Measurements from ENCODE around the gene TENM4.

The TENM4 gene

GRCh38 chr11:79042824-79043223 lies 398.0 kb downstream of the TENM4 start:
- H3K27ac Mint-ChIP-seq = no peak overlapping the region

GRCh38 chr11:79040348-79040747 lies 400.5 kb downstream of the TENM4 start:
- DNase-seq = no peak
- no peak overlapping the region for H3K4me3 Mint-ChIP-seq
- H3K27me3 Mint-ChIP-seq = peaks cover 9% of the 10 kb centered on the region
- H3K27ac Mint-ChIP-seq = no peak overlapping the region
- H3K36me3 Mint-ChIP-seq (ENCODE audit: low read depth) = no peaks in the 10 kb centered on the region
- H3K4me1 Mint-ChIP-seq (ENCODE audit: low read depth) = no peaks in the 10 kb centered on the region
- H3K9me3 Mint-ChIP-seq = no peaks in the 10 kb centered on the region

More at GRCh38 chr11:79042824-79043223, 398.0 kb downstream of the TENM4 start:
- no peak overlapping the region for H3K4me3 Mint-ChIP-seq
- no peaks in the 10 kb centered on the region for H3K9me3 Mint-ChIP-seq
- no peaks in the 10 kb centered on the region for H3K4me1 Mint-ChIP-seq (ENCODE audit: low read depth)
- DNase-seq = no peak
- H3K36me3 Mint-ChIP-seq (ENCODE audit: low read depth) = no peaks in the 10 kb centered on the region
- H3K27me3 Mint-ChIP-seq = peaks cover 11% of the 10 kb centered on the region

GRCh38 chr11:79039122-79039521 lies 401.7 kb downstream of the TENM4 start:
- Mint-ChIP-seq H3K36me3 (ENCODE audit: low read depth) (no peaks in the 10 kb centered on the region), H3K27me3 (peaks cover 4% of the 10 kb centered on the region), H3K27ac (no peak overlapping the region), H3K4me1 (ENCODE audit: low read depth) (no peaks in the 10 kb centered on the region), H3K4me3 (no peak overlapping the region), H3K9me3 (no peaks in the 10 kb centered on the region)
- DNase-seq = no peak

- H3K36me3 Mint-ChIP-seq (ENCODE audit: low read depth) = no peaks in the 10 kb centered on the region
- H3K9me3 Mint-ChIP-seq = no peaks in the 10 kb centered on the region
- H3K4me3 Mint-ChIP-seq = no peak overlapping the region
- H3K4me1 Mint-ChIP-seq (ENCODE audit: low read depth) = peaks cover 2% of the 10 kb centered on the region
- DNase-seq = no peak
- peaks cover 17% of the 10 kb centered on the region for H3K27me3 Mint-ChIP-seq
- H3K27ac Mint-ChIP-seq = no peak overlapping the region
Observed at GRCh38 chr11:79035881-79036280, 404.9 kb downstream of the TENM4 start.

GRCh38 chr11:79033833-79034232 lies 407.0 kb downstream of the TENM4 start:
- H3K36me3 Mint-ChIP-seq (ENCODE audit: low read depth) = no peaks in the 10 kb centered on the region
- no peaks in the 10 kb centered on the region for H3K9me3 Mint-ChIP-seq
- no peak for DNase-seq
- no peak overlapping the region for H3K4me3 Mint-ChIP-seq
- peaks cover 34% of the 10 kb centered on the region for H3K27me3 Mint-ChIP-seq
- H3K4me1 Mint-ChIP-seq (ENCODE audit: low read depth) = peaks cover 2% of the 10 kb centered on the region
- no peak overlapping the region for H3K27ac Mint-ChIP-seq

GRCh38 chr11:79030448-79030847 lies 410.4 kb downstream of the TENM4 start:
- H3K36me3 Mint-ChIP-seq (ENCODE audit: low read depth) = no peaks in the 10 kb centered on the region
- H3K4me3 Mint-ChIP-seq = no peak overlapping the region
- no peaks in the 10 kb centered on the region for H3K9me3 Mint-ChIP-seq
- DNase-seq = no peak
- peaks cover 49% of the 10 kb centered on the region for H3K27me3 Mint-ChIP-seq
- no peak overlapping the region for H3K27ac Mint-ChIP-seq
- peaks cover 6% of the 10 kb centered on the region for H3K4me1 Mint-ChIP-seq (ENCODE audit: low read depth)

- Mint-ChIP-seq H3K36me3 (ENCODE audit: low read depth) (no peaks in the 10 kb centered on the region), H3K27ac (no peak overlapping the region), H3K4me3 (no peak overlapping the region), H3K4me1 (ENCODE audit: low read depth) (peaks cover 4% of the 10 kb centered on the region), H3K27me3 (peaks cover 62% of the 10 kb centered on the region), H3K9me3 (no peaks in the 10 kb centered on the region)
- no peak for DNase-seq
Observed at GRCh38 chr11:79028225-79028624, 412.6 kb downstream of the TENM4 start.

- Mint-ChIP-seq H3K36me3 (ENCODE audit: low read depth) (no peaks in the 10 kb centered on the region), H3K27ac (no peak overlapping the region), H3K4me1 (ENCODE audit: low read depth) (peaks cover 4% of the 10 kb centered on the region), H3K9me3 (no peaks in the 10 kb centered on the region), H3K4me3 (no peak overlapping the region), H3K27me3 (peaks cover 63% of the 10 kb centered on the region)
- DNase-seq = no peak
Observed at GRCh38 chr11:79026803-79027445, 413.9 kb downstream of the TENM4 start.

- DNase-seq = no peak
- Mint-ChIP-seq H3K27me3 (peaks cover 58% of the 10 kb centered on the region), H3K27ac (no peak overlapping the region), H3K4me1 (ENCODE audit: low read depth) (peaks cover 4% of the 10 kb centered on the region), H3K36me3 (ENCODE audit: low read depth) (no peaks in the 10 kb centered on the region), H3K4me3 (no peak overlapping the region), H3K9me3 (no peaks in the 10 kb centered on the region)
Observed at GRCh38 chr11:79025622-79026021, 415.2 kb downstream of the TENM4 start.

- H3K9me3 Mint-ChIP-seq = no peaks in the 10 kb centered on the region
- H3K4me1 Mint-ChIP-seq (ENCODE audit: low read depth) = peaks cover 4% of the 10 kb centered on the region
- H3K27me3 Mint-ChIP-seq = peaks cover 53% of the 10 kb centered on the region
- no peak overlapping the region for H3K4me3 Mint-ChIP-seq
- H3K27ac Mint-ChIP-seq = no peak overlapping the region
- no peak for DNase-seq
- no peaks in the 10 kb centered on the region for H3K36me3 Mint-ChIP-seq (ENCODE audit: low read depth)
Observed at GRCh38 chr11:79025097-79025496, 415.7 kb downstream of the TENM4 start.

- DNase-seq = no peak
- no peaks in the 10 kb centered on the region for H3K36me3 Mint-ChIP-seq (ENCODE audit: low read depth)
- H3K27ac Mint-ChIP-seq = no peak overlapping the region
- peaks cover 41% of the 10 kb centered on the region for H3K27me3 Mint-ChIP-seq
- peaks cover 7% of the 10 kb centered on the region for H3K4me1 Mint-ChIP-seq (ENCODE audit: low read depth)
- H3K4me3 Mint-ChIP-seq = no peak overlapping the region
- H3K9me3 Mint-ChIP-seq = no peaks in the 10 kb centered on the region
Observed at GRCh38 chr11:79022265-79022664, 418.6 kb downstream of the TENM4 start.

- Mint-ChIP-seq H3K9me3 (no peaks in the 10 kb centered on the region), H3K27ac (no peak overlapping the region), H3K36me3 (ENCODE audit: low read depth) (no peaks in the 10 kb centered on the region), H3K27me3 (peaks cover 37% of the 10 kb centered on the region), H3K4me3 (no peak overlapping the region), H3K4me1 (ENCODE audit: low read depth) (peaks cover 3% of the 10 kb centered on the region)
- DNase-seq = no peak
Observed at GRCh38 chr11:79021601-79022000, 419.2 kb downstream of the TENM4 start.

- Mint-ChIP-seq H3K36me3 (ENCODE audit: low read depth) (no peaks in the 10 kb centered on the region), H3K27ac (no peak overlapping the region), H3K9me3 (no peaks in the 10 kb centered on the region), H3K27me3 (peaks cover 28% of the 10 kb centered on the region), H3K4me1 (ENCODE audit: low read depth) (peaks cover 3% of the 10 kb centered on the region), H3K4me3 (no peak overlapping the region)
- no peak for DNase-seq
Observed at GRCh38 chr11:79019975-79020374, 420.9 kb downstream of the TENM4 start.

- Mint-ChIP-seq H3K4me3 (no peak overlapping the region), H3K4me1 (ENCODE audit: low read depth) (peaks cover 3% of the 10 kb centered on the region), H3K27ac (no peak overlapping the region), H3K36me3 (ENCODE audit: low read depth) (no peaks in the 10 kb centered on the region), H3K27me3 (peaks cover 25% of the 10 kb centered on the region), H3K9me3 (no peaks in the 10 kb centered on the region)
- DNase-seq = no peak
Observed at GRCh38 chr11:79019277-79019676, 421.6 kb downstream of the TENM4 start.

GRCh38 chr11:79018371-79018849 lies 422.4 kb downstream of the TENM4 start:
- peaks cover 22% of the 10 kb centered on the region for H3K27me3 Mint-ChIP-seq
- DNase-seq = no peak
- H3K27ac Mint-ChIP-seq = no peak overlapping the region
- peaks cover 3% of the 10 kb centered on the region for H3K4me1 Mint-ChIP-seq (ENCODE audit: low read depth)
- H3K9me3 Mint-ChIP-seq = no peaks in the 10 kb centered on the region
- no peak overlapping the region for H3K4me3 Mint-ChIP-seq
- H3K36me3 Mint-ChIP-seq (ENCODE audit: low read depth) = no peaks in the 10 kb centered on the region

- Mint-ChIP-seq H3K4me3 (no peak overlapping the region), H3K4me1 (ENCODE audit: low read depth) (peaks cover 3% of the 10 kb centered on the region), H3K27ac (no peak overlapping the region), H3K9me3 (no peaks in the 10 kb centered on the region), H3K27me3 (peaks cover 26% of the 10 kb centered on the region), H3K36me3 (ENCODE audit: low read depth) (no peaks in the 10 kb centered on the region)
- no peak for DNase-seq
Observed at GRCh38 chr11:79017811-79018210, 423.0 kb downstream of the TENM4 start.
